ENCODE data around the gene SH3BP2. TPM values are rescaled to one million over a fixed set of nuclear protein-coding genes. Genes with fewer than 3 reads are reported as not detected.

SH3BP2 gene
- polyA plus RNA-seq (ENCODE audit: insufficient read length), result 30.3 TPM

- no peak for DNase-seq (ENCODE audit: low read depth)
Observed at GRCh38 chr4:2792711-2793585, at the start of gene SH3BP2. Gene SH3BP2 (plus strand): TSS chr4:2793085. CDS start chr4:2820618, 27,533 bp downstream.

GRCh38 chr4:2743518-2744445 lies 49.1 kb upstream of the SH3BP2 start:
- no peak for DNase-seq (ENCODE audit: low read depth)

GRCh38 chr4:2744576-2745270 lies 48.2 kb upstream of the SH3BP2 start:
- DNase-seq (ENCODE audit: low read depth), result no peak

- DNase-seq (ENCODE audit: low read depth), result no peak
Observed at GRCh38 chr4:2745516-2745915, 47.4 kb upstream of the SH3BP2 start.

- DNase-seq (ENCODE audit: low read depth), result no peak
Observed at GRCh38 chr4:2745981-2746806, 46.7 kb upstream of the SH3BP2 start.

DNA sequence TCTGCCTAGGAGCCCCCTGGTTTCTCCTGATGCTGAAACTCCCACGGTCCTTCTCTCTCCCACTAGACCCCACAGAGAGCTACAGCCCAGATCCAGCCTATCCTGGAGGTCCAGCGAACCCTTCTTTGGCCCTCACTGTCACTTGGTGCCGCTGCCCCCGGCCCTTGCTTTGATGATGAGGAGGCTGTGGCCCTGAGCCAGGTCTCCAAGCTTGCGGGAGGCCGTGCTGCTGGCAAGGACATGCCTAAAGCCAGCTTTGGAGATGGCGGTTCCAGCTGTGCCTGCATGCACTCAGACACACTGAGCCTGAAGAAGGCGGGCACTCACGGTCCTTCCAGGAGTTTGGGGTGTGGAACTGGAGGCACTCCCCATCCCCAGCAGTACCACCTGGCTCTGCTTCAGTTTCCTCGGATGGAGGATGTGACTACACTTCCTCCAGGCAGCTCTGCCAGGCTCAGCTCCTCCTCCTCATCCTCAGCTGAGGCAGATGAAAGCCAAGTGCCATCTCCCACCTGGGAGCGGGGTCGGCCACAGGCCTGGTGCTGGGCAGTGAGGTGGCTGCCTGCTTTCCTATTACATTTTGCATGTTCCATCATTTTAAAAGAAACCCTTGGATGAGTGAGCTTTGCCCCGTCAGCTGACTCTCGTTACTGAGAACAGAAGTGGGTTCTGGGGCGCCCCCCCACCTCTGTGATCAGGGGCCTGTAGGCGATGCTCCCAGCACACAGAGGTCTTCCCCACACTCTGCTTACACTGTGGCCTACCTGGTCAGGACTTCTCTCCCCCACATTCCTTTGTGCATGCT lies 45.8 kb upstream of the SH3BP2 start:
- no peak for DNase-seq (ENCODE audit: low read depth)

GRCh38 chr4:2750719-2751605 lies 41.9 kb upstream of the SH3BP2 start:
- no peak for DNase-seq (ENCODE audit: low read depth)

- no peak for DNase-seq (ENCODE audit: low read depth)
Observed at GRCh38 chr4:2753436-2753835, 39.4 kb upstream of the SH3BP2 start.

- no peak for DNase-seq (ENCODE audit: low read depth)
Observed at GRCh38 chr4:2754848-2755819, 37.8 kb upstream of the SH3BP2 start.

- DNase-seq (ENCODE audit: low read depth), result no peak
Observed at GRCh38 chr4:2755821-2756690, 36.8 kb upstream of the SH3BP2 start, which contains the start of gene TNIP2. Gene TNIP2 (minus strand): TSS chr4:2756336. CDS start chr4:2756289, 47 bp downstream.

DNA sequence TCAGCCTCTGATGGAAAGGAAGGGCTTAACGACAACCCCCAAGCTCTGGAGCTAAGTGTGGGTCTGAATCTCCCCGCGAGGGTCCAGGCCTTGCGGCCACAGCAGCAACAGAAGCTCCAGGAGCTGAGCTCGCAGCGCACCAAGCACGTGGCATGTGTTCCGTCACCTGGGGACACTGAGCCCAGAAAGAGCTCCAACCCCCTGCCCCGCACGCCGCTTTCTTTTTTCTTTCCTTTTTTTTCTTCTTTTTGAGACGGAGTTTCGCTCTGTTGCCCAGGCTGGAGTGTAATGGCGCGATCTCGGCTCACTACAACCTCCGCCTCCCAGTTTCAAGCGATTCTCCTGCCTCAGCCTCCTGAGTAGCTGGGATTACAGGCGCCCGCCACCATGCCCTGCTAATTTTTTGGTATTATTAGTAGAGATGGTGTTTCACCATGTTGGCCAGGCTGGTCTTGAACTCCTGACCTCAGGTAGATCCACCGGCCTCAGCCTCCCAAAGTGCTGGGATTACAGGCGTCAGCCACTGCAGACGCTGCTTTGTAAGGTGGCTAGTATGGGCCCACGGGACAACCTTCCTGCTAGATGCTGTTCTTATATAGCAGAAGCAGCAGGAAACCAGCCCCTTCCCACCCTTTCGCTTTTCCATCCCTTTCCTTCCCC lies 36.1 kb upstream of the SH3BP2 start:
- no peak for DNase-seq (ENCODE audit: low read depth)

DNA sequence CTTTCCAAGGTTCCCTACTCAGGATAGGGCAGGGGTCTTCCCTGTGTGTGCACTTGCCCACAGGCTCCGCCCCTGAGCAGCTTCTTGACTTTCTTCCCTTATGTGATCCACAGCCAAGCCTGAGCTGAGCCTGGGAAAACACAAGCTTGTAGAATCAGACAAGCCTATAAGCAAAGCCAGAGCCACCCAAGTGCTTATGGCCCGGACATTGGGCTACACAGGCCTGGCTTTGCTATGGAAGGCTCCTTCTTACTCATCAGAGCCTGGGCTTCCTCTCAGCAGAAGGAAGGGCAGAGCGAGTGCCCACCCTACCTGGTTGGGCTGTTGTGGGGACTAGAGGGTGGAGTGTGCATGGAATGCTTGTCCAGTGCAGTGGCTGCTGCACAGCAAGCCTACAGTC lies 35.5 kb upstream of the SH3BP2 start:
- no peak for DNase-seq (ENCODE audit: low read depth)

DNA sequence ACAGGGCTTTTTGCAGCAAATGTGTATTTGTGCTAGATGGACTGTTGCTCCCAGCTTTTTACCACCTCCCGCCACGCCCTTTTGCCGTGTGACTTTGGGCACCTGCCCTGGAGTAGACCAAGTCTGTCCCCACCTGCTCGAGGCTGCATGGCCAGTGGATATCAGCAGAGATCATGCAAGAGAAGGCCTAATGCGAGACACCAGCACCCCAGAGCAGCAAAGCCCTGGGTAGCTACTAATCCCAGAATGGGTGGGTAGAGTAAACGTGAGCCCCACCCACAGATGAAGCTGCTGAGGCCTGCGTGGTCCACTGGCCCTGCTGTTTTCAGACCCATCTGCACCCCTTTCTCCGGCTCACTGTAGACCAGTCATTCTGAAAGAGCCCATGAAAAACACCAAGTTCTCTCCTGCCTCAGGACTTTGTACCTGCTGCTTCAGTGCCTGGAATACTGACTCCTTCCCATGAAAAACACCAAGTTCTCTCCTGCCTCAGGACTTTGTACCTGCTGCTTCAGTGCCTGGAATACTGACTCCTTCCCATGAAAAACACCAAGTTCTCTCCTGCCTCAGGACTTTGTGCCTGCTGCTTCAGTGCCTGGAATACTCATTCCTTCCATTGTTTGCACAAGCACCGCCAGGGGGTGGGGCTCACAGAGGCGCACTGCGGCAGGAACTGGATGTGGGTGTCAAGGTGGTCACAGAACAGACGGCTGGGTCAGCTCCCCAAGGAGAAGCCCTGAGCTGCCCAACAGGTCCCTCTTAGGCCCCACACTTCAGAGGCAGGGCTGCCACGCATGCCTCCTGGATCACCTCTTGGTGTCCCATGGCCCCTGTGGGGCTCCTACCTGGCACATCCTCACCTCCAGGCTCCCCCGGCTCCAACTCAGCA lies 31.6 kb upstream of the SH3BP2 start:
- no peak for DNase-seq (ENCODE audit: low read depth)

DNA sequence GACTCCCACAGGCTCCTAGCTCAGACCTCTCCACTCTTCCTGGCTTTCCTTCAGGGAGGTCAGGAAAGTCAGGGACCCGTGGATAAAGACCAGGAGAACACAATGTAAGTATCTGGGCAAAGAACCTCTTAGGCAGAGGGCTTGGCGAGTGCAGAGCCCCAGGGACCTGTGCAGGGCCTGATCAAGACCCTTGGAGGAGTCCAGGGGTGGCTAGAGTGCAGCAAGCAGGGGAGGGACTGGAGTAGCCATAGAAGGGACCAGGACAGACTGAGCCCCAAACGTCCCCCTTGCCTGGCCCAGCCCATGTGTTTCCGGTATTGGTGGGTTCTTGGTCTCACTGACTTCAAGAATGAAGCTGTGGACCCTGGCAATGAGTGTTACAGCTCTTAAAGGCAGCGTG lies 30.8 kb upstream of the SH3BP2 start:
- DNase-seq (ENCODE audit: low read depth), result no peak
